GM18517 (cell line): ENCODE measurements around the gene SPON1.
"Not testable (repeated sequence)": the region's sequence is repeated elsewhere in the genome, so short reads cannot be mapped to it uniquely, and the experiment has no call there.

Experiments
- ATAC-seq: cut with Tn5 transposase; IDR thresholded peaks from one replicate; pipeline ENCODE4 v1.9.1; 2021; ENCODE audit warnings: mild to moderate bottlenecking, moderate library complexity; ENCODE audit not compliant: unreplicated experiment

SPON1 gene

DNA sequence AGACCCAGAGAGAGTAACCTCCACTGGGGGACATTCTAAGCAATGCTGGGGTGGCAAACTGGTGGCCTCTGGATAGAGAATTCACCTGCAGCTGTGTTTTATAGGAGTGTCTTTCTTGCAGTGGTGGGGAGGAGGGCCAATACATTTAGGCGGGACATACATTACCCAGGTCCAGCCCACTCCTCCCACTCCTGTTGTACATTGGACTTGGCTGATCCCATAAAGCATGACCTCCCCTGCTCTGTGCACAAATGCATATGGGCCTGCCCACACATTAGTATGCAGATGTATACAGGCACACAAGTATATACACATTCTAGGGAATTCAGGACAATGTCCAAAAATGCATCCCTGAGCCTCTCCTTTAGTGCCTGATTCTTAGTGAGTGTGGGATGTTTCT lies 297.4 kb downstream of the SPON1 start:
- ATAC-seq: no peak

DNA sequence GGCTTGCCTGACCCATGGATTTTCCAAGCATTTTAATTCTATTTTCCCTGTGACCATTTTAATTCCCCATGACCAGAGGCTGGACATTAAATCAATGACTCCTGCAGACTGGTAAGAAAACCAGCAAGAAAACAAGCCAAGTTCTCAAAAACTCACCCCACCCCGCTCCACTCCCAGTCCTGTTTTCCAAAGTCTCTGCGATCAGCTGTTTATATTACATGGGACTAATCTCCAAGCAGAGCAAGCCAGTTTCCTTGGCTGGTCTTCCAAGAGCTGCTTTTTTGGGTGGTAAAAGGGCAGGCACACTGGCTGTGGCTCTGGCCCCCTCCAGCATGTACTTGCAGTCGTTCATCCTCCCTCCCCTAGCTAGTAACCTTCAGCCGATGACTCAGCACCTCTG lies 298.5 kb downstream of the SPON1 start:
- ATAC-seq: no peak

DNA sequence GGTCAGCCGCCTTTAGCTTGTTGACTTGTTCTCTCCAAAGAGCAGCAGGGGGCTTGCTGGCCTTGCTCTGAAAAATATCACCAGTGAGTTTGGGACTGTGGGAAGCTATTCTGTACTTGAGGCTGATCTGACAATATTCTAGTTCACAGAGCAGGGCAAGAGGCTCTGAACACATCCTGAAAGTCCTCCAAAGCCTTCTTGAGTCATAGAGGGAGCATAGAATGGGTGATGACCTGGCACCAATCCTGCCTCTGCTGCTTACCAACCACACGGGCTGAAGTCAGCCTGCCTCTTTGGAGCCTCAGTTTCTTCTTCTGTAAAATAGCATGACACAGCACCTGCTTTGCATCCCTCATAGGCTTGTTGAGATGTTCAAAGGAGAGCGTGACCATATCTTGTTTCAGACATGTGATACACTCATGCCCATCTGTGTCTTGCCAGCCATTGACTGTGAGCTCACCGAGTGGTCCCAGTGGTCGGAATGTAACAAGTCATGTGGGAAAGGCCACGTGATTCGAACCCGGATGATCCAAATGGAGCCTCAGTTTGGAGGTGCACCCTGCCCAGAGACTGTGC lies 299.8 kb downstream of the SPON1 start:
- ATAC-seq: no peak

DNA sequence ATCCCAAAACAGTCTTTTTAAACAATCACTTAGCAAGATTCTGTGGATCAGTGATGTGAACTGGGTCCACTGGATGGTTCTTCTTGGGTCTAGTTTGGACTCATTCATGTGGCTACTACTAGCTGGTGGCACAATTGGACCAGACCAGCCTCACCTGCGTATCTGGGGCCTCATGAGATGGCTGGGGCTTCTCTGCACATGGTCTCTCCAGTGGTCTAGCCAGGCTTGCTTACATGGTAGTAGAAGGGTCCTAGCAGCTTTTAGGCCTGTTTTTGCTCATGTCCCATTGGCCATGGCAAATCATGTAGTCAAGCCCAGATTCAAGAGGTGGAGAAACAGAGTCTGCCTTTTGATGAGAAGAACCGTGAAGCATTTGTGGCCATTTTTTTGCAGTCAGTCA lies 302.4 kb downstream of the SPON1 start:
- ATAC-seq: no peak

DNA sequence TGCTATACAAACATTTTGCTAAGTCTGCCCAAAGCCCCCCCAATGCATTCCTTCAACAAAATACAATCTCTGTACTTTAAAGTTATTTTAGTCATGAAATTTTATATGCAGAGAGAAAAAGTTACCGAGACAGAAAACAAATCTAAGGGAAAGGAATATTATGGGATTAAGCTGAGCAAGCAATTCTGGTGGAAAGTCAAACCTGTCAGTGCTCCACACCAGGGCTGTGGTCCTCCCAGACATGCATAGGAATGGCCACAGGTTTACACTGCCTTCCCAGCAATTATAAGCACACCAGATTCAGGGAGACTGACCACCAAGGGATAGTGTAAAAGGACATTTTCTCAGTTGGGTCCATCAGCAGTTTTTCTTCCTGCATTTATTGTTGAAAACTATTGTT lies 304.1 kb downstream of the SPON1 start:
- ATAC-seq: no peak

DNA sequence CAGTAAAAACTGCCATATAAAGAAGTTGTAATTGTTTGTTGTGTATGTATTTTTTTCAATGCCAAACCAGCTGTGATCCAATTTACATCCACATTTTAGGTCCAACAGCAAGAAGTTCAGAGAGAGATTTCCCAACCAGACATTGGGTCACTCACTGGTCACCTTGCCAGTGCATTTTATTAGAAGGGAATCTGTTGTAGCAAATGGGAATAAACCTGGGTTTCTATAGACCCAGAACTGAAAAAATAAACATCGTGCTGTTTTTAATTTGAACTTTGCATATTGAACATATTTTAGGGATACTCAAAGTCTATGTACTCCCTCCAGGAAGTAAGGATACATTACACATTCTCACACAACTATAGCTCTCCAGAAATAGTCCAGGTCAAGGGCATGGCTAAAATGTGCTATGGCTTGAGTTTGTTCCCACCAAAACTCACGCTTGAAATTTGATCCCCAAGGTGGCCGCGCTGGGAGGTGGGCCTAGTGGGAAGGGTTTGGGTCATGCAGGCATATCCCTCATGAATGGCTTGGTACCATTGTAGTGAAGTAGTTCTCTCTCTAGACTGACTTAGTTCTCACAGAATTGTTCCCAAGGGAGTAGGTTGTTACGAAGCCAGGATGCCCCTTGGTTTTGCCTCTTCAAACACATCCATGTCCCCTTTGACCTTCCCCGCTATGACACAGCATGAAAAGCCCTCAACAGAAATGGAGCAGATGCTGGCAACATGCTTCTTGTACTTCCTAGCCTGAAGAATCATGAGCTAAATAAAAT lies 305.5 kb downstream of the SPON1 start:
- ATAC-seq: no peak

DNA sequence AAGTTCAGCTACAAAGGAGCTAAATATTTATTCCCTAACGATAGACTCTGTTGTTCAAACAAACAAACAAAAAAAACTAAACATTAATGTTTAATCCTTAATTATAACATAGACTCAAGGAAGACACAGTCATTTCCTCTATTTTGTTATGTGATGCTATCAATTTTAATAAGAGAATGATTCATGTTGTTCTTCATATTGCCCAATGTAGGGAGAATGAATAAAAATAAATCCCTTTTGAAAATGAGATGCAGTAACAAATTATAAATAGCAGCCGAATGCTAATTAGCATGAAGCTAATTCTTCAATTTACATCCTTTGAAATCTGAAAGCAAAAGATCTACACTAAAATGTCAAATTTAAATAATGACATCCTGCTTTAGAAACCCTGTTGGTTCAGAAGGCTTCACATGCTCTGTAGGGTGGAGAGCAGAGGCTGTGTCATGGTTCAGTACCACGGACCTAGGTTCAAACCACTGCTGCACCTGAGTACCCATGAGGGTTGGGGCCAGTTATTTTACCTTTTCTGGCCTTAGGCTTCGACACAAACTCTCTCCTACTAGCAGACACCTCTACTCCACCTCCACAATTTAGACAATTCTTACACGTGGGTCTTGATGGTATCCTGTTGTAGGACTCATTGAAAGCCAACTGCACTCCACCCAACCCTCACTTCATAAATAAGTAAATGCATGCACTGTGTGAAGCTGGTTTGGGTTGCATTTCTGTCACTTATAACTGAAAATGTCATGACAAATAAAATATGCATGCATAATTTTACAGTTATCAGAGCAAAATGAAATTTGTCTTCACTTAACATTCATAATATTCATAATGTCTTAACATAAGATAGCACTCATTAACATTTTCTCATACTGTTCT lies 307.4 kb downstream of the SPON1 start:
- ATAC-seq: peak; percentile 43

DNA sequence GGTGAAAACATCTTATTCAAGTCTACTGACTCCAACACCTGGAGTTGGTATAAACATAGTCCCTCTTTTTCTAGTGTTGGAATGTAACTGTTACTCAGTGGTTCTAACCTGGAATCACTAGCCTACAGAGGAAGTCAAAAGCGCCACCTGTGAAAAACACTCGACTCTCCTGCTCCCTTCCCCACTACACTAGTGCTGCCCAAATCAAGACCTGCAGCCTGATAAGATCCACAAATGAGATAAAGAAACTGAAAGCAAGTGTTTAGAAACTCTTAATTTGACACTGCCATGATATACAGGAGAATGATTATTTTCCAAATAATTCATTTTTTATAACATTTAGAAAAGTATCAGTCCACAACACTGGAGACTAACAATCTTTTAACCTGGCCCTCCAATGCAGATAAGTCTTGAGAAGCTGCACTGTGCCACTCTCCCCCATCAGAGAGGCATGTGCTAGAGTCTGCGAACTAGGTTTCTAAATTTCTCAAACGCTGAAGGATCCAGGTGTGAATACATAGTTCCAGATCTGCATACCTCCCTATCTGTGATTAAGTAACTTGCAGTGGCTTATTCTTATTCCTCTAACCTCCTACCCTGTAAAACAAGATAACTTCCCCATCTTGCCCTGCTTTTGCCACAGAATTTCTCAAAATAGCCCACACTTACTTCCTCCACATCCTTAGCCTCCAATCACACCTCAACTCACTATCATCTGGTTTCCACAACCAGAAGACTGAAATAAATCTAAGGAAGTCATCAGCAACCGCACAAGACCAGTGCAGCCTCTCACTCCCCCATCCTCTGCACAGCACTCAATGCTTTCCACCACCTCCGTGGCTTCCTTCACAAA lies 308.4 kb downstream of the SPON1 start:
- ATAC-seq: peak; percentile 61

DNA sequence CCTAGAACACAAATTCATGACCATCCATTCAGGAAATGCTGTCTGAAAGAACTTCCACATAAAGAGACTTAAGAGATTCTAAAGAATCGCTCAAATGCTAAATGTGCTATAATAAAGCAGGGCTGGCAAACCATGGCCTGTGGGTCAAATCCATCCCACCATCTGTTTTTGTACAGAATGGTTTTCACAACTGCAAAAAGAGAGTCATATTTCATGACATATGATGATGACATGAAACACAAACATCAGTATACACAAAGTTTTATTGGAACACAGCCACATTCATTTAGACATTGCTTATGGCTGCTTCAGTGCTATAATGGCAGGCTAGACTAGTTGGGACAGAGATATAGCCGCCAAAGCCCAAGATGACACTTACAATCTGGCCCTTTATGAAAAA lies 311.4 kb downstream of the SPON1 start:
- no peak for ATAC-seq

DNA sequence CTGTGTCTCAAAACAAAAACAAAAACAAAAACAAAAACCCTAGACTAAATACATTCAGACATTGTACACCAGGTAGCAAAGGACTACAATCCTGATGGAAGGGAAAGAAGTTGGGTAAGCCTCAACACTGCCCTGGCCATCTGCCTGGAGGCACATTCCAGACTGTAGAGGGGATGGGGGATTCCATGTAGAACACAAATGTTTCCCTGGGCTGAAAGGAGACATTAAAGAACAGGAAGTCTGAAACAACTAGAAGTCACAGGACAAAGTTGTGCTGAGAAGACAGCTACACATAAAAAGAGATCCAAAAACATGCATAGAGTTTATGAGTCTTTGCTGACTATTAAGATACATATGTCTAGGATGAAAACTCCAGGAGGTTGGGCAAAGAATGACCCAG lies 312.6 kb downstream of the SPON1 start:
- no peak for ATAC-seq

DNA sequence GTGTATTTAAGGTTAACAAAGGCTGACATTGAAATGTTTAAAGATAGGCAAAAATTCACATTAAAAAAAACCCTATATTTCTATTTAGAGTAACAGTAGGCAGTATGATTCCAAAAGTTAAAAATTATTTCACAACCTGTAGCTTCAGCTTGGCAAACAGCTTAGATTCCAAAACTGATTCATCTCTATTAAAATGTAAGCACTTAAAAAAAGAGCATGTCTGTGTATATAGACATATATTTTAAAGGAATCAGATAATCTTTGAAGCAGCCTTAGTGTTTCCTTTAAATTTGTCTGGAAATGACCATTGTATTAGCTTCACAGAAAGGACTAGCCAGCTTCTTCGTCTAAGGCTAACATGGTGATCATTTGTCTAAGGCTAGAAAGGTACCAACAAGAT lies 316.3 kb downstream of the SPON1 start:
- not testable (repeated sequence) for ATAC-seq

DNA sequence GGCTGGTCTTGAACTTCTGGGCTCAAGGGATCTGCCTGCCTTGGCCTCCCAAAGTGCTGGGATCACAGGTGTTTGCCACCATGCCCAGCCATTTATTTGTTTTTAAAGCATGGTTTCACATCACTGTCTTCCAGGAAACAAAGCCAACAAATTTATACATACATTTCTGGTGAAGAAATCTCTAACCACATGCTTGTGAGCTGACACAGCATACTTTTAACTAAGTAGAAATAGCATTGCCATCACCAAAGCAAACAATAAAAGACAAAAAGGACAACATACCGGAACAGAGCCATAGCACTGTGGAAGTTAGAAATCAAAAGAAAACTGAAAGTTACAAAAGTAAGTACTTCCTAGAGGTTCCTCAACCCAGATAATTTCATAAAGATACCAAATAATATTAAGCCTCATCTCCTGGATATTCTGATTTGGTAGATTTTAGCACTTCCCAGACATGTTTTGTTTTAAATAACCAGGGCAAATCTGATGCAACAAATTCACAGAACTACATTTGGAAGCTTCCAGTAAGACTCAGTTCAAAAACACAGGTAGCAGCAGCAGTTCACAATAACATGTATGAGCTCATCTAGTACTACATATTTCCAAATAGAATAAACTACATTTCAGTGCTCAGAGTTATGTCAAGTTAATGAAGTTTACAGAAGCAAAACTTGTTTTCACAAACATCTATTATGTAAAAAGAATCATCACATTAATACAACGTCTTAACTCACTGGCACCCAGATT lies 325.8 kb downstream of the SPON1 start:
- no peak for ATAC-seq

DNA sequence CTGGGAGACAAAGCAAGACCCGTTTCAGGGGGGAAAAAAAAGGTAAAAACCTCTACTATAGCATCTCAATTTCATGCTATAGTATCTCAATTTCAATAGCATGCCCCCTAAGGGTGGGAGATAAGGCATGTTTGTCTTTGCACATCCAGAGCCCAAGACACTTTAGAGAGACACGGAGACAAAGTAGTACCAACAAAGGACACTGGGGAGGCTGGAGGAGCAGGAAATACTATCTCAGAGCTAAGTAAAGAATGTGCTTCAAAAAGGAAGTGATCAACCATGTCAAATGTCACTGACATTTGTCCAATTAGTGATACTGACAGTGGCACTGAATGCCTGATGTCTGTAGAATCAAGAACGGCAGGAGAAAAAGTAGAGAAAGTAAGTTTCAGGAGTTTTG lies 327.9 kb downstream of the SPON1 start:
- ATAC-seq: no peak

DNA sequence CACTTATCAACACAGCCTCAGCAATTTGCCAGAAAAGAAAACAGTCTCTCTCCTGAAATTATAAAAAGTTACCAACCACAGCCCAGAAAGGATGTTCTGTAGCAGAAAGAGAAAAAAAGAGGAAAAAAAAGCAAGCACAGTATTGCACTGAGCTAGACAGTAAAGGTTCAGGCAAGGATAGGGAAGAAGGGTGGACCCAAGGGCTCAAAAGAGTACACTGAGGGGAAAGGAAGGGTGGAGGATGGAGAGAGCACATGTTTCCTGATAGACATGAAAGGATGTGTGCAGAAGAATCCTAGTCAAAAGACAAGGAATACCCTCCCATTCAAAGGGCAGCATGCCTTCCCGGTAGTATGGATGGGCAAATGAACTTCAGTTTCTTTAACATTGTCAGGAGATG lies 337.4 kb downstream of the SPON1 start:
- no peak for ATAC-seq

DNA sequence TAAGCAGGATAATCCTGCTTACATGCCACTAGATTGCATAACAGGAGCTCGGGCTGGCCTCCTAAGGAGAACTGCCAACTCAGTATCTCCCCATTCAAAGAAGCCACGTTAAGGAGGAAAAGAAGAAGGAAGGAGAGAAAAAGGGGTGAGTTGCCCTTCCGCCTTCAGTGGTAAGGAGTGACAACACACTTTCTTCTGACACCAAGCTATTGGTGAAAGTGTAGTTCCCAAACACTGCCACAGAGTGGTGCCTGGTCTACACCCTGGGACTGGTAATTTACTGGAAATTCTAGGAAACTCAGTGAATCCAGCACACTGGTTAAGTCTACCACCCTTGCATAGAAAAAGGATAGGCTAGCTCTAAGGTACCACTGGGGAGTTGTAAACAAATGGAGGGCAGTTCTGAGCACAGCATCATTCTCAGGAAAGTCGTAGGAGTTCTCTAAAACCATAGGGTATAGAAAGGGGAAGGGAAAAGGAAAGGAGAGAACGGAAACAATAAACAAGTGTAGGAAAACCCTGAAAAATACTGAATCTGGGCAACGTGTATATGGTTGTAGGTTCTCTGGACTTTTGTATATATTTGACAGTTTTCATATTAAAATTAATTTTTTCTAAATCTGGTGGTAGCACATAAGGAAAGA lies 338.3 kb downstream of the SPON1 start:
- peak; percentile 75 for ATAC-seq

DNA sequence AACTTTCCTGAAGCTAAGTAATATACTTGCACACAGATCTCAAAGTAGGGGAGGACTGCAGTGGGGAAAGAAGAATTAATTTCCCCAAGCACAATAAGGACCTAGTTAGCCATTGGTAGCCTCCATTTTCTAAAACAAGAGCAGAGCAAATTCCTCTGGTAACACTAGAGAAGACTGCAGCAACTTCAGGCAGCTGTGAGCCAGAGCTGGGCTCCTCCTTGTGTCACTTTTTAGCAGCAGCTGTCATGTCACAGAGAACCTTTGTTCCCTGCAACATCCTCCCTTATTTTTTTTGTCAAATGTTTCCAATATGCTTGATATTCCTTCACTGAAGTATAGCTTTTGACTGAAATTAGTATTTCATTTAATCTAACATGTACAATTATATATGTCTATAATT lies 342.1 kb downstream of the SPON1 start:
- no peak for ATAC-seq

DNA sequence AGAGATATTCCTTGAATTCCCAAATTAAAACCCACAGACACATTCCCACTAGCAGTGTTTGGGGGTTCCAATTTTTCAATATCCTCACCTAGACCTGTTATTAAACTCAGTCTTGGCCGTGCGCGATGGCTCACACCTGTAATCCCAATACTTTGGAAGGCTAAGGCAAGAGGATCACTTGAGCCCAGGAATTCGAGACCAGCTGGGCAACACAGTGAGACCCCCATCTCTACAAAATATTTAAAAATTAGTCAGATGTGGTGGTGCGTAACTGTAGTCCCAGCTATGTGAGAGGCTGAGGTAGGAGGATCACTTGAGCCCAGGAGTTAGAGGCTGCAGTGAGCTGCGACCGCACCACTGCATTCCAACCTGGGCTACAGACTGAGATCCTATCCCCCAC lies 343.1 kb downstream of the SPON1 start:
- ATAC-seq: no peak

DNA sequence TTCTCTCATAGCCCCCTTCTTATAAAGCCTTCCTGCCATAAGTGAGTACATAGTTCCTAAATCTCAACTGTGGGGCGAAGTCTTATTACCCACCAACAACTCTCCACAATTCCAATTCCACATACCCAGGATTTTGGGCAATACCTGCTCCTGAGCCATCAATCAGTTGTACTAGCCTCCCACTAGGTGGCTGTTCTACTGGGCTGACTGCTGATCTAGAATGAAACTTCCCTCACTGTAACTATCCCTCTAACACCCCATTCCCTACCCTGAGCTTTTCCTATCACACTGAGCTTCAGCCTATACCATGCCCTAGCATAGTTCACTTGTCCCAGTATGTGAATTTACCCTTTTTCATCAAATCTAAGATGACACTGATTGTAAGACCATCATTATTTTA lies 344.0 kb downstream of the SPON1 start:
- ATAC-seq: no peak

DNA sequence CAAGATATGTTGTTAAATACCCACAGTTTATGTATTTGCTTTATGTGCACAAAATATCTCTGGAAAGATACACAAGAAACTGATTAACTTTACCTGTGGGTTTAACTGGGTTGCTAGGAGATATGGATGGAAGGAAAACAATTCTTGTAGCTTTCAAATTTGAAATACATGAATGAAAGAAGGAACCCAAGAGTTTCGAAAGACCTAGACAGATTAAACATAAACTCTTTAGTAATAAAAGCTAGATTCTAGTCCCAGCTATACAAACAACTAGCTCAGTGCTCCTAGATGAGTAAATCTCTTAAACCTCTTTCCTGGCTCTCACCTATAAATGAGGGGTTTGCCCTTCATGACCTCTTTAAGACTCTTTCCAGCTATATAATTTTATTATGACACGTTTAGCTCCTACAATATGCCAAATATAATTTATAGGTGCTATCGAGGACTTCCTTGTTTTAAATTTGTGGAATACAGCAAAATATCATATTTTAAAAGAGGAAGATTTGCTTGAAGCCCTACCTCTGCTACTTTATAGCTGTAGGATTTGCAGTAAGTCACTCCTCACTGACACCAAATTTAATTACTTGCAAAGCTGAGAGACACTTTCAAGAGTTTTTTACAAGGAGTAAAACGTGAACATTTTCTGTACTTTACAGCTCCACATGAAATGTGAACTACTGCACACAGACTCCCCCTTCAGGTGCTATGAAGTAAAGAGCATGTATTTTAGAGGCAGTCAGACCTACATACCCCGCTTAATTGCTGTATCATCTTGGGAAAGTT lies 345.8 kb downstream of the SPON1 start:
- ATAC-seq: peak; percentile 40
